ENCODE measurements around the gene ZNF444. TPM values are rescaled to one million over a fixed set of nuclear protein-coding genes. Genes with fewer than 3 reads are reported as not detected.

Gene ZNF444
- total and polyA plus RNA-seq, 2 donors (not counting 1 experiment from before 2014, with no cell fraction given) = 24.1 to 37.7 TPM

GRCh38 chr19:56130006-56130405 lies 11.1 kb upstream of the ZNF444 start:
- Histone ChIP-seq H3K4me3 (ENCODE audit: control extremely low read depth in 1 of 5, extremely low read depth in 1 of 5, insufficient read depth in 1 of 5, low read depth in 2 of 5, low read length in 4 of 5) (no peak overlapping the region), H3K27me3 (replicated peaks in 1 of 4; ENCODE audit: control extremely low read depth in 1 of 4, control insufficient read depth in 3 of 4, insufficient read depth in 4 of 4, low read length in 3 of 4) (no peaks in the 10 kb centered on the region), H3K79me2 (ENCODE audit: control insufficient read depth, insufficient read depth, low read length) (no peaks in the 10 kb centered on the region), H2AFZ (ENCODE audit: insufficient read depth, low read depth, low read length, poor library complexity, severe bottlenecking) (no peak overlapping the region), H3K9ac (ENCODE audit: low read length) (no peak overlapping the region), H3K9me3 (ENCODE audit: control extremely low read depth in 1 of 3, control insufficient read depth in 2 of 3, insufficient read depth in 1 of 3, low read length in 2 of 3) (no peaks in the 10 kb centered on the region), H4K20me1 (ENCODE audit: control insufficient read depth, insufficient read depth, low read length, poor library complexity, severe bottlenecking) (no peaks in the 10 kb centered on the region), H3K4me1 (ENCODE audit: control insufficient read depth in 2 of 2, insufficient read depth in 2 of 2, low read length in 2 of 2) (peaks cover 10 to 16% of the 10 kb centered on the region in 2 donors), H3K4me2 (replicated peaks; ENCODE audit: low read depth, low read length, poor library complexity, severe bottlenecking) (no peak overlapping the region), H3K27ac (ENCODE audit: low read length in 2 of 2) (no peak overlapping the region), H3K36me3 (replicated peaks in 1 of 2; ENCODE audit: control extremely low read depth in 1 of 2, control insufficient read depth in 1 of 2, extremely low read depth in 1 of 2, insufficient read depth in 2 of 2, low read length in 1 of 2) (no peaks in the 10 kb centered on the region)
- intact Hi-C loops (cut with micrococcal nuclease) = no loop called here
- no peak for TF ChIP-seq CTCF (IDR thresholded peaks at IDR 0.05)
- TF ChIP-seq EZH2 (IDR thresholded peaks at IDR 0.05; ENCODE audit: borderline replicate concordance, insufficient read depth, low read depth, low read length, poor library complexity, severe bottlenecking) = no peak
- H3K27me3 Mint-ChIP-seq = no peaks in the 10 kb centered on the region
- DNase-seq (no peak), ATAC-seq (ENCODE audit: low read depth) (no peak)
- ChIA-PET POLR2A (no interaction called here), CTCF (no interaction called here)
- H3K27ac Mint-ChIP-seq = no peak overlapping the region
- H3K9me3 Mint-ChIP-seq (ENCODE audit: insufficient read depth) = no peaks in the 10 kb centered on the region
- no peak overlapping the region for H3K4me3 Mint-ChIP-seq
- H3K4me1 Mint-ChIP-seq = peaks cover 11% of the 10 kb centered on the region
- 95% methylated on average over 6 of the region's 7 CpGs for WGBS (ENCODE audit: insufficient coverage)

- Histone ChIP-seq H3K4me2 (replicated peaks; ENCODE audit: low read depth, low read length, poor library complexity, severe bottlenecking) (no peak overlapping the region), H3K9me3 (ENCODE audit: control extremely low read depth in 1 of 3, control insufficient read depth in 2 of 3, insufficient read depth in 1 of 3, low read length in 2 of 3) (no peaks in the 10 kb centered on the region), H3K79me2 (ENCODE audit: control insufficient read depth, insufficient read depth, low read length) (no peaks in the 10 kb centered on the region), H4K20me1 (ENCODE audit: control insufficient read depth, insufficient read depth, low read length, poor library complexity, severe bottlenecking) (no peaks in the 10 kb centered on the region), H3K4me1 (ENCODE audit: control insufficient read depth in 2 of 2, insufficient read depth in 2 of 2, low read length in 2 of 2) (peaks cover 10 to 16% of the 10 kb centered on the region in 2 donors), H3K27me3 (replicated peaks in 1 of 4; ENCODE audit: control extremely low read depth in 1 of 4, control insufficient read depth in 3 of 4, insufficient read depth in 4 of 4, low read length in 3 of 4) (no peaks in the 10 kb centered on the region), H2AFZ (ENCODE audit: insufficient read depth, low read depth, low read length, poor library complexity, severe bottlenecking) (no peak overlapping the region), H3K36me3 (replicated peaks in 1 of 2; ENCODE audit: control extremely low read depth in 1 of 2, control insufficient read depth in 1 of 2, extremely low read depth in 1 of 2, insufficient read depth in 2 of 2, low read length in 1 of 2) (no peaks in the 10 kb centered on the region), H3K9ac (ENCODE audit: low read length) (no peak overlapping the region), H3K27ac (ENCODE audit: low read length in 2 of 2) (no peak overlapping the region), H3K4me3 (ENCODE audit: control extremely low read depth in 1 of 5, extremely low read depth in 1 of 5, insufficient read depth in 1 of 5, low read depth in 2 of 5, low read length in 4 of 5) (no peak overlapping the region)
- ATAC-seq (ENCODE audit: low read depth) = no peak
- Mint-ChIP-seq H3K27me3 (no peaks in the 10 kb centered on the region), H3K9me3 (ENCODE audit: insufficient read depth) (no peaks in the 10 kb centered on the region), H3K4me1 (peaks cover 11% of the 10 kb centered on the region), H3K4me3 (no peak overlapping the region), H3K27ac (no peak overlapping the region)
- 100% methylated on average over 4 of the region's 8 CpGs for WGBS (ENCODE audit: insufficient coverage)
- no peak for DNase-seq
- intact Hi-C loops (cut with micrococcal nuclease) = no loop called here
- ChIA-PET POLR2A (interaction anchor here (1.5 kb wide), 1 partner anchor 10 kb away, joined by 6 read pairs; no protein-coding TSS in a partner anchor), CTCF (no interaction called here)
- no peak for TF ChIP-seq EZH2 (IDR thresholded peaks at IDR 0.05; ENCODE audit: borderline replicate concordance, insufficient read depth, low read depth, low read length, poor library complexity, severe bottlenecking)
- TF ChIP-seq CTCF (IDR thresholded peaks at IDR 0.05) = no peak
Measured at GRCh38 chr19:56131651-56132050, 9.4 kb upstream of the ZNF444 start.
